HG03060 (cell line): ENCODE measurements around the gene CUL4A.
A peak's percentile ranks its signal among the peaks of the same experiment; 100 is the strongest.
"Not testable (repeated sequence)": the region's sequence is repeated elsewhere in the genome, so short reads cannot be mapped to it uniquely, and the experiment has no call there.

Experiments used
- ATAC-seq: cut with Tn5 transposase; IDR thresholded peaks from one replicate; pipeline ENCODE4 v1.9.1; 2021; ENCODE audit warnings: low read depth, moderate number of reproducible peaks; ENCODE audit not compliant: unreplicated experiment

The CUL4A gene

DNA sequence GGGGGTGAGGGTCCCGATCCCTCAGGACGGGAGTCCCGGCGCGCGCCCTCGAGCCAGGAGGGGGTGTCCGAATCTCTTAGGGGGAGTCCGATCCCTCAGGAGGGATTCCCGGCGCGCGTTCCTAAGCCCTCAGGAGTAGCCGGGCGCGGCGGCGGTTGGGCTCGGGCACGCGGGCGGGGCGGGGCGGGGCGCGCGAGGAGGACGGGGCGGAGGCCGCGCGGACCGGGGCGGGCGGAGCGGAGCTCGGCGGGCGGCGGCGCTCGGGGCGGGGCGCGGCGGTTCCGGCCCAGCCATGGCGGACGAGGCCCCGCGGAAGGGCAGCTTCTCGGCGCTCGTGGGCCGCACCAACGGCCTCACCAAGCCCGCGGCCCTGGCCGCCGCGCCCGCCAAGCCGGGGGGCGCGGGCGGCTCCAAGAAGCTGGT is at the start of gene CUL4A:
Gene CUL4A, plus strand, starts transcription at position 278 of the 423 bp plus-strand sequence. Its CDS starts 15 bp downstream, at position 293.
- peak; percentile 7 for ATAC-seq

DNA sequence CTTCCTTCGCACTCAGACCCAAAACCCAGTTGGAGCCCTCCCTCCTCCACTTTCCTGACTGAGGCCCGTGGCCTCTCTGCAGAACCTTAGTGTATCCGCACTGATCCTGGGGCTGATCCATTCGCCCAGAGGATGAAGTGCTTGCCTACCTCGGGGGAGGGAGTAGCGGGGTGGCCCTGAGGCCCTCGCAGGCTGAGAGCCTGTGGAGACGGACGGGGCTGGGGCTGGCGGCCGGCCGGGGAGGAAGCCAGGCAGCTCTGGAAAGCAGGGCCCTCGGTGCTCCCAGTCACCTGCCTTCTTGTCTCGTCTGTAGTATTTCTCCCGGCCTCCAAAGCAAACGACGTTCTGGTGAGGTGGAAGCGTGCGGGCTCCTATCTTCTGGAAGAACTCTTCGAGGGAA is 49.7 kb upstream of the CUL4A start:
- ATAC-seq = no peak

DNA sequence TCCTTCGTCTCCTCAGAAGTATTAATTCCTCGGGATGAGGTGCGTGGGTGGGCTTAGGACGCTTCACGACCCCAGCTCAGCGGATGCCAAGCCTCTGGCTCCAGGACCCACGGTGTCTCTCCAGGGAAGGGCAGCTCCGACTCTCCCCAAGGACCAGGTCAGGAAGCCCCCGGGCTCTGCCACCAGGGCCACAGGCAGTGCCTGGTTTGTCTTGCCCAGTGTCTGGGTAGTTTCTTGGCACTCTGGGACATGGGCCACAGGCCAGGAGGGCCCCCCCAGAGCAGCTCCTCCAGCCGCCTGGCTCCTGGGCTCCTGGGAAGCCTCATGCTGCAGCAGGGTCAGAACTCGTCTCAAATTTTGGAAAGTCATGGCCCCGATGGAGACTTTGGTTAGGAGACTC is 48.4 kb upstream of the CUL4A start:
- no peak for ATAC-seq

DNA sequence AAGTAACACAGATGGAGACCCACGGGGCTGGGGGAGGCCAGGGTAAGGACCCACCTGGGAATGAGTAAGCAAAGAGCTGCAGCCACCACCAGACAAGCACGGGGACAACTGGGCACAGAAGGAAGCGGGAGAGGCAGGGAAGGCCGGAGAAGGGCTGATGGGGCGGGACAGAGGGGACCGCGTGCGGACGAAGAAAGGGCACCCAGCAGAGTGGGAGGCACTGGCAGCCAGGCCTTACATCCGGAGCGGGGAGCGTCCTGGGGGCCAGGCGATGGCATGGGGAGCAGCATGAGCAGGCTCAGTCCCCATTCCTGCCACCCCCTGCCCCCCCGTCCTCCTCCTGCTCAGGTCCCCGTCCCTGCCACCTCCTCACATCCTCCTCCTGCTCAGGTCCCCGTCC is 48.0 kb upstream of the CUL4A start:
- ATAC-seq = no peak

DNA sequence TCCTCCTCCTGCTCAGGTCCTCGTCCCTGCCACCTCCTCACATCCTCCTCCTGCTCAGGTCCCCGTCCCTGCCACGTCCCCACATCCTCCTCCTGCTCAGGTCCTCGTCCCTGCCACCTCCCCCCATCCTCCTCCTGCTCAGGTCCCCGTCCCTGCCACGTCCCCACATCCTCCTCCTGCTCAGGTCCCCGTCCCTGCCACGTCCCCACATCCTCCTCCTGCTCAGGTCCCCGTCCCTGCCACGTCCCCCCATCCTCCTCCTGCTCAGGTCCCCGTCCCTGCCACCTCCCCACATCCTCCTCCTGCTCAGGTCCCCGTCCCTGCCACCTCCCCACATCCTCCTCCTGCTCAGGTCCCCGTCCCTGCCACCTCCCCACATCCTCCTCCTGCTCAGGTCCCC is 47.4 kb upstream of the CUL4A start:
- not testable (repeated sequence) for ATAC-seq

DNA sequence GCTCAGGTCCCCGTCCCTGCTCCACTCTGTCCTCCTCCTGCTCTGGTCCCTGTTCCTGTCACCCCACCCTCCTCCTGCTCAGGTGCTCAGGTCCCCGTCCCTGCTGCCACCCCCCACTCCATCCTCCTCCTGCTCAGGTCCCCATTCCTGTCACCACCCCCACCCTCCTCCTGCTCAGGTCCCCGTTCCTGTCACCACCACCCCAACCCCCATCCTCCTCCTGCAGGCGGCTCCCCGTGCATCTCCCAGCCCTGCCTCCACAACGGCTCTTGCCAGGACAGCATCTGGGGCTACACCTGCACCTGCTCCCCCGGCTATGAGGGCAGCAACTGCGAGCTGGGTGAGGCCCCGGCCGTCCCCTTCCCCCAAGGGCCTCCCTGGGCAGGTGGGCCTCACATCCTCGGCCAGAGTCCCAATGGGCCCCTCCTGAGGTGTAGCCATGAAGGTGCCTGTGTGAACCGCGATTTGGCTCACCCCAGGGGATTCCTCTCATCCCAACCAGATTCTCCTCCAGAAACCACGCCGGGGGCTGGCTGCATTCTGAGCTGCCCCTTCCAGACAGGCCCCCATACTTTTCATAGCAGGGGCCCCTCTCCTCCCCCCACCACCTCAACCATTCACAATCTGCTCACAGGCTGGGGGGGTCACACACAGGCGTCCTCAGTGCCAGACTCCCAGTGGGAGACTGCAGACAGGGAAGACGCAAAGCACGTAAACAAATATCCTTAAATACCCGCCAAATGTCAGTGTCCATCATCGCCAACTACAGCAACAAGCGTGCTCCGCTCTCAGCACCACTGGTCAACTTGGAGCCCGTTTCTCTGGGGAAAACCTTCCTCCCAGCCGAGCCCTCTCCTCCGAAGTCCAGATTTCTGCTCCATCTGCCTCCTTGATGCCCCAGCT is 46.4 kb upstream of the CUL4A start:
- ATAC-seq = no peak

DNA sequence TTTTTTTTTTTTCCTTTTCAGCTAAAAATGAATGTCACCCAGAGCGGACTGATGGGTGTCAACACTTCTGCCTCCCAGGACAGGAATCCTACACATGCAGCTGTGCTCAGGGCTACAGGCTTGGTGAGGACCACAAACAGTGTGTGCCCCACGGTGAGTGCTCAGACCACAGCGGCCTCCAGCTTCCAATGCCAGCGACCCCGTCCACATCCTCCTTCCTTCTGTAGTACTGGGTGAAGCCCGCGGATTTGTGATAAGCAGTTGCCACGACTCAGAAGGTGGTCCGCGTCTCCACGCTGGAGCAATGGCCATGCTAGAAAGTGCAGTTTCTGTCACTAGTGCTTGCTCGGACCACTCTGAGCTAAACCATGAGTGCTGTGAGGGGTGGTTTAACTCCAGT is 44.9 kb upstream of the CUL4A start:
- ATAC-seq = no peak

DNA sequence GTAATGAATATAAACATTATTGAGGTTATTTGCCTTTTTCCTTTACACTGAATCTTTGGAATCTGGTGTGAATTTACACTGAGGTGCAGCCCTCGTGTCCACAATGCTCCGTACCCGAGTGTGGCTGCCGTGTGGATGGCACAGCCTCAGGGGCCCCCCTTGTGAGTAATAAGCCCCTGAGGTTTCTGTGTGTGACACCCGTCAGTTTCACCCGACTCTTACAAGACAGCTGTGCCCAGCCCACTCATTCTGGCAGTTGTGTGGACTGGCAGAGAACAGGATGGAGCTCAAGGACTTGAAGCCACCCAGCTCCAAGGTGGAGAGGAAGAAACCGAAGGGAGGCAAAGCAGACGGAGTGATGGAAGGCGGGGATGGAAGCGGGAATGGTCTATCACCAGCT is 43.1 kb upstream of the CUL4A start:
- ATAC-seq = no peak

DNA sequence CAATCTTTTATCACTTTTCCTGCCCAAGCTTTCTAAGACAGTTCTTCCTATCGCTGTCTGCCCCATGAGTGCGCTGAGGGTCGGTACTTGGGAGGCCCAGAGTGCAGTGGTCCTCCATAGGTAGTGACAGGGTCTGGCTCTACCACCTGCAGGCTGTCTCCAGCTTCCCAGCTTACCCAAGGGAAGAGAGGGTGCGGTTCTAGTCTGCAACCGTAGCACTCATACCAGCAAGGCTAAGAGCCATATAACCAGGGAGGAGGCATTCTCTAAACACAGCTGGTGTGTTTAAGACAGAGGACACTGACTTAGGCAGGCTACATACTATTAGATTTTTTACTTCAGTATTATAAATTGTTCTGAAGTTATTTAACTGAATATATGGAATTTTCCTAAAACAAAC is 42.7 kb upstream of the CUL4A start:
- ATAC-seq = no peak

DNA sequence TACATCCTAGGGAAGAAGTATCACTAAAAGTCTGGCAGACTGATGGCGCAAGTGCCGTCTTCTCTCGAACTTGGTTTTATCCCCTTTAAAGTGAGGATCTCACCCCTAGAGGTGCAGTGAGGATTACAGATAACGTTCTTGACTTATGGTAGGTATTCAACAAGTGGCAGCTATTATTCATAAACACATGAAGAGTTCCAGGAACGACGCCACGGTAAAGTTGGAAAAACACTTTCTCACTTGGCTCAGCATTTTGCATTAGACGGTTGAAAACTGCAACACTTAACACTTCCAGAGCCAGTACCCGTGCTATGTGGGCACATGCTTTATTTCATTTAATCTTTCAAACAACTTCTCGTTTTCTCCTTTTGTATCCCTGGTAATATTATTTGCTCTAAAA is 42.3 kb upstream of the CUL4A start:
- no peak for ATAC-seq

DNA sequence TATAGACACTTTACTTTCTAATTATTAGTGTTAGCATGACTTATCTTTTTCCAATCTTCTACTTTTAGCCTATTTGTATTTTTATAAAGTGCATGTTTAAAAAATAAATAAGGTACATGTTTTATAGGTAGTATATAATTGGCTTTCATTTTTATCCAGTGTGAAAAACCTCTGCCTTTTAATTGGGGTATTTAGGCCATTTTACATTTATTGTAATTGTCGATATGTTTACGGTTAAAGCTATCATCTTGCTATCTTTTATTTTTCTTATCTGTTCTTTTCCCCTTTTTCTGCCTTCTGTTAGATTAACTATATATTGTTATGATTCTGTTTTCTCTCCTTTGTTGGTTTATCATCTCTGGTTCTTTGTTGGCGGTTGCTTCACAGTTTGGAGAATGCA is 41.8 kb upstream of the CUL4A start:
- no peak for ATAC-seq

DNA sequence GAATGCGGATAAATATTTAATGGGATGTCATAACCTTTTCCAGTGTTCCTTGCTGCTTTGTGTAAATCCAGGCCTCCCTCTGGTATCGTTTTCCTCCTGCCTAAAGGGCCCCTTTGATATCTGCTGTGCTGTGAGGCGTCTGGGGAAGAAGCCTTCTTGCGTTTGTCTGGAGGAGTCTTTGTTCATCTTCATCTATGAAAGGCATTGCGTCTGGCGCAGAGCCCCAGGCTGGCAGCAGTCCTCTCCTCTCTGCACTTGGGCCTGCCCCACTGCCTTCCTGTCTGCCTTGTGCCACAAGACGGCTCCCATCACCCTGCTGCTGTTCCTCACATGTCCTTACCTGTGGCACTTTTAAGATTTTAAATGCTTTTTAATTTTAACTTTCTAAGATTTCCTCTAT is 41.2 kb upstream of the CUL4A start:
- ATAC-seq = no peak

DNA sequence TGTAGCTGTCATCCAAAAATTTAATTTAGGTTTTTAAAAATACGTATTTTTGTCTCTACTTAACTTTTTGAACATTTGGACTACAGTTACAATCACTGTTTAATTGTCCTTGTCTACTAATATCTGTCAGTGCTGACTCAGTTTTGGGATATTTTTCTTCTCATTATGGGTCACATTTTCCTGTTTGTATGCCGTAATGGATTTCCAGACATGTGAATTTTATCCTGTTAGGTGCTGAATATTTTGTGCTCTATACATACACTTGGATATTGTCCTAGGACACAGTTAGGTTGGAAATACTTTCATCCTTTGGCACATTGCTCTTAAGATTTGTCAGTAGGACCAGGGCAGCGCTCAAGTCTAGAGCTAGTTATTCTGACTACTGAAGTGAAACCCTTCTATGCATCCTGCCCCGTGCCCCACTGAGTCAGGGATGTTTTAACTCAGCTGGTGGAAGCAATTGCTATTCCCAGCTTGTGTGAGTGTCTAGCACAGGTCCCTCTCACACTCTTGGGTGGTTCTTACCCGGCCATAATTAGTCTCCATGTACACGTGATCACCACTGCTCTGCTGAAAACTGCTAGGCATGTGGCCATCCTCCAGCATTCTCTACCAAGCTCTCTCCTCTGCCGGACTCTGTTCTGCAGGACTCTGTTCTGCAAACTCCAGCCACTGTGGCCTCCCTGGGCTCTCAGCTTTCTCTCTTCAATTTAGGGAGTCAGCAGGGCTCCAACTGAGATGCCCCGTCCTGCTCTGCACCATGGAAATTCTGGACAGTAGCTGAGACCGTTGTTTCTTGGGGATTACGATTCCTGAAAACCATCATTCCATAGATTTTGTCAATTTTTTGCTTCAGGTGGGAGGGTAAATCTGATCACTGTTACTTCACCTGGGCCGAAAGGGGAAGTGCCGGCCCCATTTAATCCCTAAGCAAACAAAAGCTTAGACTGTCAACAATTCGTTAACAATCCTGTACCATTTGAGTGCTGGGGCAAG is 39.8 kb upstream of the CUL4A start:
- ATAC-seq = no peak

DNA sequence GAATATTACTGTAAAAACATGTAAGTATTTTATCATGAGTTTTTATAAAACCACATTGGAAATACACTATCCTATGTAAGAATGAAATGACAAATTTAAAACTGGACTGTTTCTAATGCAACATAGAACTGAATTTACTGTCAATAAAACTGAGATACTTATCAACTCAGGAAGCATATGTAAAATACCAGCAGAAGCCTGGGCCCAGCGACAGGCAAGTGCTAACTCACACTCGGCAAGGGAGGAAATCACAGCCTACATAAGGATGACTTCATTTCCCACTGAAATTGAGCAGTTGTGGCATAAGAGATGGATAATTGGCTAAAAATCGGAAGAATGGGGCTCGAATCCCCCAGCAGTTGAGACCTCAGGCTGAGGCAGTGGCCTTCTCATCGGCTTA is 38.9 kb upstream of the CUL4A start:
- ATAC-seq = no peak

DNA sequence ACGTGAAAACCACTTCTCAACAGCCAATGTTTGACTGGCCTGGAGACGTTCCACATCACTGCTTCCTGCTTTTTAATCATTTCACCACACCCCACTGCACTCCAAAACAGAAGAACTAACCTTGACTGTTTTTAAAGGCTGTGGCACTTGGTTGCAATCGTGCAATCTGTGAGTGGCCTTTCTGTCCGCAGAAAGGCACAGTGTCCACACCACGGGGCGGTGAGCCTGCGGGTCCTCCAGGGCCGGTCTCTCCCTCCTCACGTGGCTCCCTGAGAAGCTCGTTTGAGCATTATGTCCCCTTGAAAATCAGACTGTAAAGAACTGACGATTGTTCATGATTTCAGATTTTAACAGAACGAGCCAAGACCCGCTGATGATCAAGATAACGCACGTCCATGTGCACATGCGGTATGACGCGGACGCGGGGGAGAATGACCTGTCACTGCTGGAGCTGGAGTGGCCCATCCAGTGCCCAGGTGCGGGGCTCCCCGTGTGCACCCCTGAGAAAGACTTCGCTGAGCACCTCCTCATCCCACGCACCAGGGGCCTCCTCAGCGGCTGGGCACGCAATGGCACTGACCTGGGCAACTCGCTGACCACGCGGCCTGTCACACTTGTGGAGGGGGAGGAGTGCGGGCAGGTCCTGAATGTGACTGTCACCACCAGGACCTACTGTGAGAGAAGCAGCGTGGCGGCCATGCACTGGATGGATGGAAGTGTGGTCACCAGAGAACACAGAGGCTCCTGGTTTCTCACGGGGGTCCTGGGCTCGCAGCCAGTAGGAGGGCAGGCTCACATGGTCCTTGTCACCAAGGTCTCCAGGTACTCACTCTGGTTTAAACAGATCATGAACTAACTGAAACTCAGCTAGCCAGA is 37.9 kb upstream of the CUL4A start:
- ATAC-seq = no peak

DNA sequence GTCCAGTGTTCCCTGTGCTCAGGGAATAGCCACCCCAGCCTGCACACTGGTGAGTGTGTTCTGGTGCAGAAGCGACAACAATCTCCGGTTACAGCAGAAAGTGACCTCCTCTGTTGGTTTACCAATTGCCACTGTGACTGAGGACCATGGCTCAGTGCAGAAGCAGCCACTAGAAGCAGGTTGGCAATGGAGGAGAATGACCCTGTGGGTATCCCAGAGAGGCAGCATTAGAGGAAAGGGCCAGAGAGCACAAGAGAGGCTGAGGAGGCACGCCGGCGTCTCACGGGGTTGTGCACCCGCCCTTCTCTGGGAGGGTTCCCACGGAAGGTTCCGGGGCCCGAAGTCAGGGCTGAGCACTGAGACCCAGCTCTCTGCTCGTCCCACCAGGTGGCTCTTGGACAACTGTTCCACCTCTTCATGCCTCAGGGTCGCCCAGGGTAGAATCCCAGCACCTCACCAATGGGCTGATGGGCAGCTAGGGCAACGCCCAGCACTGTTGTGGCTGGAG is 36.9 kb upstream of the CUL4A start:
- no peak for ATAC-seq

DNA sequence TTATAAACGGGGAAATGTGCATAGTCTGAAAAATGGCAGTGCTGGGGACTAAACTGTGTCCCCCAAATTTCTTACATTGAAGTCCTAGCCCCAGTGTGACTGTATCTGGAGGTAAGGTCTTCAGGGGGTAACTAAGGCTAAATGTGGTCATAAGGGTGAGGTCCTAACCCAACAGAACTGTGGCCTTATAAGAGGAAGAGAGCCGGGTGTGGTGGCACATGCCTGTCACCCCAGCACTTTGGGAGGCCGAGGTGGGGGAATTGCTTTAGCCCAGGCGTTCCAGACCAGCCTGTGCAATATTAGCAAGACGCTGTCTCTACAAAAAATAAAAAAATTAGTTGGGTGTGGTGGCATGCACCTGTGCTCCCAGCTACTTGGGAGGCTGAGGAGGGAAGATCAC is 33.1 kb upstream of the CUL4A start:
- no peak for ATAC-seq

DNA sequence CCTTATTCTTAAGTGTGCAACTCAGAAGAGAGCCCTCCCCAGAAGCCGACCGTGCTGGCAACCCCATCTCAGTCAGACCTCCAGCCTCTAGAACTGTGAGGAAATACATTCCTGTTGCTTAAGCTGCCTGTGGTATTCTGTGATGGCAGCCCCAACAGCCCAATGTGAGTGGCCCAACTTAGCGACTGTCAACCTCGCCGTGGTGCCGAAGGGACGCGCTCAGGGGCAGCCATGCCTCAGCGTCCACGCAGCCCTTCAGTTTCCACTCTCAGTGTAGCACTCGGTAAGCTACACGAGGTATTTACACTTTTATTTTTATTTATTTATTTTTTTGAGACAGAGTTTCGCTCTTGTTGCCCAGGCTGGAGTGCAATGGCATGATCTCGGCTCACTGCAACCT is 32.6 kb upstream of the CUL4A start:
- no peak for ATAC-seq

DNA sequence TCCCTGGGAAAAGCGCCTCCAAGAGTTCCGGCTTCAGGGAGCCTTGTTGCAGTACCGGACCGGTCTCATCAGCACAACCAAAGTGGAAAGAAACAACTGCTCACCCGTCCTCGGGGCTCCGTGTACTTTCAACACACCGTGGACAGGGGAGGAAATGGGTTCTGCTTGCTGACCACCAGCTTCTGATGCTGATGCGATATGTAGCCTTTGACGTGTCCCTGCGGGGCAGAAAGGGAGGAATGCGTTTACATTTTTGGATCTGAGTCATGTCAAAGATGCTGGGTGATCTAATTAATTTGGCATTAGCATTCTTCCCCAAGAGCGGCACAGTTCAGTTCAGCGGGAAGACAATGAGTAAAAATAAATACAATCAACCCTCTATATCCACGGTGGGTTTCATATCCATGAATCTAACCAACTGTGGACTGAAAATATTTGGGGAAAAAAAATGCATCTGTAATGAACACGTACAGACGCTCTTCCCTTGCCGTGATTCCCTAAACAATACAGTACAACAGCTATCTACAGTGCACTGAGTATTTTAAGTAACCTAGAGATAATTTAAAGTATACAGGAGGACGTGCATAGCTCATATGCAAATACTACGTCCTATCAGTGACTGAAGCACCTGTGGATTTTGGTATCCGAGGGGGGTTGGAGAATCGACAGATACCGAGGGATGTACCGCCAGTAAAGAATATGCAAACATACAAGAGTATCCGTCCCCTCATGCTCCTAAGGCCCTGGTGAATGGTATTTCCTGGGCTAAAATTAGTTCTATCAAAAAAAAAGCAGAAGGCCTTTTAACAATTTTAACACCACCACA is 31.1 kb upstream of the CUL4A start:
- ATAC-seq = no peak

DNA sequence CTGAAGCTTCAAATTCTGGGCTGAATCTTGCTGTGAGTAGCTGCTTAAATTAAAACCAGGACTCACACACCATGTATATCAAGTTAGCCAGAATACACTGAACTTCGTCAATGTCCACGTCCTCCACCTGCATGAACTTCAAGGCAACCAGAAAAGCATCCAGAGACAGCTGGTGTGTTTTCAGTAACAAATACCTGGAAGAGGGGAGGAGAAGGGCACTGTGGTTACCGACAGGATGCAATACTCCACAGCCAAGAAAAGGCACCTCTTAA is 30.6 kb upstream of the CUL4A start:
- no peak for ATAC-seq
